Dermis blood vessel endothelial cell (primary cell): ENCODE data around the gene SUN1. TPM values are rescaled to one million over a fixed set of nuclear protein-coding genes. Genes with fewer than 3 reads are reported as not detected.
"Not testable (repeated sequence)": the region's sequence is repeated elsewhere in the genome, so short reads cannot be mapped to it uniquely, and the experiment has no call there.

Experiments used
- DNase-seq: peaks from one replicate; pipeline ENCODE4 v3.0.0; 2010
- total RNA-seq: library from RNA; depleted of rRNA; stranded (reverse); fragments of >200 nt; gene quantifications from 2 replicates; pipeline ENCODE4 v1.2.3, GENCODE V29; 2014

SUN1 gene
- total RNA-seq, 1 donor from 2014 or later, result 287 TPM

- no peak for DNase-seq
Measured at GRCh38 chr7:835485-836401, 3.5 kb downstream of the SUN1 start.

- peak; percentile 80 for DNase-seq
Measured at GRCh38 chr7:836429-836828, 4.2 kb downstream of the SUN1 start.

GRCh38 chr7:837001-837400, 4.7 kb downstream of the SUN1 start:
- DNase-seq, result no peak

- no peak for DNase-seq
Measured at GRCh38 chr7:840001-840600, 7.8 kb downstream of the SUN1 start.

GRCh38 chr7:841943-842342, 9.7 kb downstream of the SUN1 start:
- DNase-seq, result no peak

- no peak for DNase-seq
Measured at GRCh38 chr7:842431-843031, 10.3 kb downstream of the SUN1 start.

- no peak for DNase-seq
Measured at GRCh38 chr7:843230-843629, 11.0 kb downstream of the SUN1 start.

GRCh38 chr7:844043-844442, 11.8 kb downstream of the SUN1 start:
- no peak for DNase-seq

GRCh38 chr7:844514-844913, 12.2 kb downstream of the SUN1 start:
- no peak for DNase-seq

GRCh38 chr7:845091-845490, 12.8 kb downstream of the SUN1 start:
- no peak for DNase-seq

- no peak for DNase-seq
Measured at GRCh38 chr7:845731-846130, 13.5 kb downstream of the SUN1 start.

- not testable (repeated sequence) for DNase-seq
Measured at GRCh38 chr7:846958-847650, 14.8 kb downstream of the SUN1 start.

GRCh38 chr7:847728-848127, 15.5 kb downstream of the SUN1 start:
- DNase-seq, result not testable (repeated sequence)

GRCh38 chr7:849145-849544, 16.9 kb downstream of the SUN1 start:
- DNase-seq, result no peak

GRCh38 chr7:849781-850180, 17.5 kb downstream of the SUN1 start:
- DNase-seq, result no peak

- DNase-seq, result no peak
Measured at GRCh38 chr7:851204-851603, 18.9 kb downstream of the SUN1 start.

GRCh38 chr7:853366-854117, 21.3 kb downstream of the SUN1 start:
- no peak for DNase-seq

GRCh38 chr7:854118-854775, 22.0 kb downstream of the SUN1 start:
- no peak for DNase-seq

GRCh38 chr7:855686-856369, 23.6 kb downstream of the SUN1 start:
- DNase-seq, result no peak

GRCh38 chr7:856444-857095, 24.3 kb downstream of the SUN1 start:
- DNase-seq, result no peak

- no peak for DNase-seq
Measured at GRCh38 chr7:857661-858060, 25.4 kb downstream of the SUN1 start.
